Measurements from ENCODE around the gene TNNC1. TPM values are rescaled to one million over a fixed set of nuclear protein-coding genes. Genes with fewer than 3 reads are reported as not detected.

TNNC1 gene
- total and polyA plus RNA-seq, 9 of the 15 experiments (the other 6 are each of a cell fraction or from before 2014, with no cell fraction given) = 0.08 to 0.85 (median 0.42) TPM; not detected in 4

GRCh38 chr3:52498137-52499054 is 44.6 kb upstream of the TNNC1 start:
- Histone ChIP-seq H3K9me3 (replicated peaks; ENCODE audit: control insufficient read depth, insufficient read depth, low read depth, low read length) (no peaks in the 10 kb centered on the region), H3K9ac (ENCODE audit: insufficient read depth in 1 of 2, low read depth in 2 of 2, low read length in 2 of 2) (peak overlapping the region in 1 of 2 experiments; percentile 55; a peak in 2 of 4 replicates), H3K36me3 (ENCODE audit: control insufficient read depth, insufficient read depth, low read length) (no peaks in the 10 kb centered on the region), H4K20me1 (replicated peaks; ENCODE audit: control insufficient read depth, insufficient read depth, low read length) (no peaks in the 10 kb centered on the region), H3K4me1 (replicated peaks in 1 of 2; ENCODE audit: control insufficient read depth in 2 of 2, insufficient read depth in 2 of 2, low read length in 2 of 2) (peaks cover 5 to 52% of the 10 kb centered on the region in 2 experiments; a peak in 3 of 5 replicates), H3K4me3 (no peak overlapping the region), H3K9me1 (ENCODE audit: control insufficient read depth, insufficient read depth, low read length) (no peaks in the 10 kb centered on the region), H3K27me3 (ENCODE audit: control insufficient read depth in 2 of 2, insufficient read depth in 2 of 2, low read length in 2 of 2) (no peaks in the 10 kb centered on the region), H3K4me2 (ENCODE audit: insufficient read depth, low read length) (no peak overlapping the region), H2AFZ (ENCODE audit: low read depth, low read length) (0 out of 2 replicates have a peak overlapping the region, but pooled peaks have one; percentile 4), H3K79me2 (ENCODE audit: control insufficient read depth, insufficient read depth, low read length) (no peaks in the 10 kb centered on the region), H3K27ac (ENCODE audit: extremely low read depth, low read depth, low read length) (no peak overlapping the region)
- in situ Hi-C loops (cut with MboI) (no loop called here), intact Hi-C loops (cut with micrococcal nuclease) (no loop called here)
- no peak for FAIRE-seq
- no TSS peak for BruUV-seq (replicated peaks)
- CTCF ChIA-PET (ENCODE audit: low intra/inter-chr PET ratio) = no interaction called here
- POLR2A ChIA-PET = interaction anchor here (0.6 to 1.5 kb wide), 3 partner anchors 8 to 246 kb away, joined by 3 to 5 read pairs (median 4); no protein-coding TSS in a partner anchor
- peak; percentile 72 for TF ChIP-seq VEZF1 (CRISPR knock-in tag; IDR thresholded peaks at IDR 0.05)
- TF ChIP-seq C11orf30 (IDR thresholded peaks at IDR 0.05; ENCODE audit: low read depth) = peak; percentile 62
- TF ChIP-seq ZNF316 (IDR thresholded peaks at IDR 0.05) = peak; percentile 55
- TF ChIP-seq NFE2 (IDR thresholded peaks at IDR 0.05; ENCODE audit: low read depth) = peak; percentile 56; the same call in 1 of the 2 replicates
- TF ChIP-seq CTBP1 (IDR thresholded peaks at IDR 0.05; ENCODE audit: borderline replicate concordance) = no peak
- no peak for TF ChIP-seq PKNOX1 (IDR thresholded peaks at IDR 0.05)
- no peak for TF ChIP-seq ZNF3 (CRISPR knock-in tag; IDR thresholded peaks at IDR 0.05)
- 0 out of 2 replicates have a peak, but pooled peaks have one; percentile 19 for TF ChIP-seq MAFG (tag; conservative IDR thresholded peaks at IDR 0.05)
- peak; percentile 45; the same call in 1 of the 2 replicates for TF ChIP-seq EGR1 (conservative IDR thresholded peaks at IDR 0.05)
- TF ChIP-seq KLF16 (IDR thresholded peaks at IDR 0.05) = no peak
- WGBS (ENCODE audit: insufficient coverage, low coverage, missing lambda C conversion rate) = 36% methylated on average over 20 of the region's 24 CpGs
- ATAC-seq = peak; percentile 14; the same call in 2 of the 3 replicates
- DNase-seq (ENCODE audit: extremely low read depth in 1 of 4, low spot score in 3 of 4) = peak; percentile 21 to 47 (median 36)

Data from K562 (cell line).